ENCODE data around the gene EPAS1. TPM values are rescaled to one million over a fixed set of nuclear protein-coding genes. Genes with fewer than 3 reads are reported as not detected.

Gene EPAS1
- total RNA-seq, 1 donor from 2014 or later: 300 TPM

GRCh38 chr2:46320141-46320567 lies 22.9 kb downstream of the EPAS1 start:
- no peak for DNase-seq (ENCODE audit: low spot score)

GRCh38 chr2:46323730-46324129 lies 26.5 kb downstream of the EPAS1 start:
- no peak for DNase-seq (ENCODE audit: low spot score)

- DNase-seq (ENCODE audit: low spot score): no peak
Observed at GRCh38 chr2:46325182-46325928, 28.1 kb downstream of the EPAS1 start.

GRCh38 chr2:46326231-46326980 lies 29.2 kb downstream of the EPAS1 start:
- no peak for DNase-seq (ENCODE audit: low spot score)

- DNase-seq (ENCODE audit: low spot score): no peak
Observed at GRCh38 chr2:46327627-46328026, 30.4 kb downstream of the EPAS1 start.

- no peak for DNase-seq (ENCODE audit: low spot score)
Observed at GRCh38 chr2:46328291-46328690, 31.1 kb downstream of the EPAS1 start.

GRCh38 chr2:46328829-46329228 lies 31.6 kb downstream of the EPAS1 start:
- no peak for DNase-seq (ENCODE audit: low spot score)

- no peak for DNase-seq (ENCODE audit: low spot score)
Observed at GRCh38 chr2:46329340-46329739, 32.1 kb downstream of the EPAS1 start.

- DNase-seq (ENCODE audit: low spot score): no peak
Observed at GRCh38 chr2:46329803-46330775, 32.9 kb downstream of the EPAS1 start.

- DNase-seq (ENCODE audit: low spot score): no peak
Observed at GRCh38 chr2:46331109-46331766, 34.0 kb downstream of the EPAS1 start.

GRCh38 chr2:46332686-46333281 lies 35.6 kb downstream of the EPAS1 start:
- DNase-seq (ENCODE audit: low spot score): no peak

GRCh38 chr2:46333912-46334311 lies 36.7 kb downstream of the EPAS1 start:
- DNase-seq (ENCODE audit: low spot score): no peak

GRCh38 chr2:46334389-46335271 lies 37.4 kb downstream of the EPAS1 start:
- DNase-seq (ENCODE audit: low spot score): no peak

- no peak for DNase-seq (ENCODE audit: low spot score)
Observed at GRCh38 chr2:46335391-46336282, 38.4 kb downstream of the EPAS1 start.

- DNase-seq (ENCODE audit: low spot score): no peak
Observed at GRCh38 chr2:46336283-46336959, 39.2 kb downstream of the EPAS1 start.

GRCh38 chr2:46337208-46337994 lies 40.2 kb downstream of the EPAS1 start:
- no peak for DNase-seq (ENCODE audit: low spot score)

GRCh38 chr2:46338674-46339073 lies 41.5 kb downstream of the EPAS1 start:
- no peak for DNase-seq (ENCODE audit: low spot score)

- no peak for DNase-seq (ENCODE audit: low spot score)
Observed at GRCh38 chr2:46339200-46339599, 42.0 kb downstream of the EPAS1 start.

All from ureter (tissue), 1 donor.